Thyroid gland (tissue), 4 donors: ENCODE data around the gene CELA1.

Experiments used
- CTCF ChIP-seq, 6 experiments: fragments of 200-600 bp in 3 of 6; fragments of 450-650 bp in 3 of 6; sonication (generic) in 3 of 6; IDR thresholded peaks; one replicate each; pipeline ENCODE4 v1.5.1; 2016 to 2019; ENCODE audit warnings: antibody characterized with exemption in 6 of 6, mild to moderate bottlenecking in 2 of 6, inconsistent platforms in 1 of 6, moderate library complexity in 1 of 6
- POLR2A ChIP-seq, 2 donors: fragments of 450-650 bp; IDR thresholded peaks; one replicate each; pipeline ENCODE4 v1.6.1; 2017; ENCODE audit warnings: antibody characterized with exemption in 2 of 2, mild to moderate bottlenecking in 2 of 2, moderate library complexity in 1 of 2

DNA sequence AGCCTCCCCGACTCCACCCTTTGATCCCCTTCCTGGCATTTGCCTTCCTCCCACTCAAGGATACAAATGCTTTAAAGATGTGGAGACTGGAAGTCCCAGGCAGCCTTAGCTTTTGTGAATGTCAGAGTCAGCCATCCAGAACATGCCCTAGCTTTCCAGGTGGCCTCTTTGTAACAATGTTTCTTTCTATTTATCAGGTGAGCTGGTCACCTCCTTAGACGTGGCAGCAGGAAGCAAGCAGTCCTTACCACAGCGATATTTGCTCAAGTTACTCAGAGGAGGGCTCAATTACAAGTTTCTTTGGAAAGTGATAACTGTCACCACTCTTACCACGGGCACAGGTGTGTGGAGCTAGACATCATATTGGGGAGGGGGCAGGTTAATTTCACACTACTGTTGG lies 39.9 kb upstream of the CELA1 start:
- TF ChIP-seq CTCF (IDR thresholded peaks at IDR 0.05) (no peak), POLR2A (IDR thresholded peaks at IDR 0.05) (no peak)
